Measurements from ENCODE around the gene RNF145. TPM values are rescaled to one million over a fixed set of nuclear protein-coding genes. Genes with fewer than 3 reads are reported as not detected.

The RNF145 gene
- total RNA-seq = 67.8 TPM

DNA sequence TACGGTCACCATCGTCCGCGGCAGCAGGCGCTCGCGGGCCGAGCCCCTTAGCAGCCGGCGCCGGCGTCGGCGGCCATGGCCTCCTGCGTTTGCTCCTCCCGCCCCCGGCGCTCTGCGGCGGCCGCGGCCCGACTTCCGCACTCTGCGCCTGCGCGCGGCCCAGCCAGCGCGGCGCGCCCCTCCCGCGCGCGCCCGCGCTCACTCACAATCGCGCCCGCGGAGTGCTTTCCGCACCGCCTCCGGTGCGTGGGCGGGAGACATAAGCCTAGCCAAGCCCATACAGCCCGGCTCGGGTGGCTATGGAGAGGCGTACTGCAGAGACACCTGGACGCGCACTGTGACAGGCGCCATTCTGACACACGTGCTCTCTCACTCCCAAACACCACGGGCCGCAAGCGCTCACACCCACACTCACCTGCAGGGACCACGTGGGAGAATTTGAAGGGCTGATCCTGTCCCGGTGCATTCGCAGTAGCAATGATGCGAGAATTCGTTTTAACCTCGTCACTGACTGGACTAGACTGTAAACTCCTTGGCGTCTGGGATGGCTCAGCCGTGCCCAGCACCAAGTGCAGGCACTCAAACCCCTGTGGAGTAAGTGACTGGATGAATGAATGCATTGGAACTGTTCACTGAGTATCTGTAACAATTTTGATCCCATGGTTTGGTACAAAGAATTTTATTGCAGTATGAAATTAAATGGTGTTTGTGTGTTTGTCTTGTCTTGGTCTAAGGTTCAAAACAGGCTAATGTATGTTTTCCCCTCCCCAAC lies at the start of gene RNF145:
TSS of gene RNF145 (minus strand) at position 116 of the 772 bp plus-strand sequence. CDS start 5,936 bp downstream, outside the sequence.
- intact Hi-C loops (cut with DNase I) = loop anchor here (5.0 kb wide), 1 partner anchor 53 kb away; the partner anchor contains the start of gene UBLCP1
- TF ChIP-seq POLR2AphosphoS5 (IDR thresholded peaks at IDR 0.05; ENCODE audit: insufficient read depth in 1 of 2, low read depth in 1 of 2) (peak; percentile 14 to 59), CTCF (IDR thresholded peaks at IDR 0.05) (no peak), POLR2A (IDR thresholded peaks at IDR 0.05) (peak in 1 of 2 donors; percentile 19)
- peak within 1 kb of the TSS; percentile 91 to 94 for H3K4me3 ChIP-seq
- H3K4me1 ChIP-seq = peaks cover 32% of the 10 kb centered on the region
- H3K27me3 ChIP-seq = no peaks in the 10 kb centered on the region
- no peaks in the 10 kb centered on the region for H3K36me3 ChIP-seq
- DNase-seq (ENCODE audit: extremely low spot score in 2 of 2) = peak in 1 of 2 donors; percentile 93
- H3K27ac ChIP-seq = peak within 1 kb of the TSS; percentile 96
- H3K9me3 ChIP-seq = no peaks in the 10 kb centered on the region

DNA sequence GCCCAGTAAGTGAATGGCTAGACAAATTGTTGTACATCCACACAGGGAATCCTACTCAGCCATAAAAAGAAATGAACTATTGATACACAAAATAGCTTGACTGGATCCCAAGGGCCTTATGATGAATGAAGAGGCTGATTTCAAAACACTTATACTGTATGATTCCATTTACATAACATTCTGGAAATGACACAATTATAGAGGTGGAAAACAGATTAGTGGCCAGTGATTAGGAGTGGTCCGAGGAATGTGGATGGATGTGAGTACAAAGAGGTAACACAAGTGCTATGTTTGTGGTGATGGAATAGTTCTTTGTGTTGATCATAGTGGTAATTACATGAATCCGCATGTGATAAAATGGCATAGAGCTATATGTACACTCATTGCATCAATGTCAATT lies 49.0 kb upstream of the RNF145 start:
- intact Hi-C loops (cut with DNase I) = no loop called here
- no peak for DNase-seq (ENCODE audit: extremely low spot score in 2 of 2)
- H3K9me3 ChIP-seq = no peaks in the 10 kb centered on the region
- no peak overlapping the region for H3K4me3 ChIP-seq
- no peaks in the 10 kb centered on the region for H3K36me3 ChIP-seq
- H3K4me1 ChIP-seq = peaks cover 8% of the 10 kb centered on the region
- H3K27ac ChIP-seq = no peak overlapping the region
- no peak for TF ChIP-seq CTCF (IDR thresholded peaks at IDR 0.05)
- no peak for TF ChIP-seq POLR2AphosphoS5 (IDR thresholded peaks at IDR 0.05; ENCODE audit: insufficient read depth in 1 of 2, low read depth in 1 of 2)
- TF ChIP-seq POLR2A (IDR thresholded peaks at IDR 0.05) = no peak
- H3K27me3 ChIP-seq = no peaks in the 10 kb centered on the region

GRCh38 chr5:159257629-159258283 lies 48.4 kb upstream of the RNF145 start:
- no peak overlapping the region for H3K27ac ChIP-seq
- H3K27me3 ChIP-seq = no peaks in the 10 kb centered on the region
- H3K9me3 ChIP-seq = no peaks in the 10 kb centered on the region
- peaks cover 8% of the 10 kb centered on the region for H3K4me1 ChIP-seq
- no peaks in the 10 kb centered on the region for H3K36me3 ChIP-seq
- TF ChIP-seq POLR2A (IDR thresholded peaks at IDR 0.05) (no peak), CTCF (IDR thresholded peaks at IDR 0.05) (no peak), POLR2AphosphoS5 (IDR thresholded peaks at IDR 0.05; ENCODE audit: insufficient read depth in 1 of 2, low read depth in 1 of 2) (no peak)
- DNase-seq (ENCODE audit: extremely low spot score in 2 of 2) = no peak
- intact Hi-C loops (cut with DNase I) = no loop called here
- H3K4me3 ChIP-seq = no peak overlapping the region

DNA sequence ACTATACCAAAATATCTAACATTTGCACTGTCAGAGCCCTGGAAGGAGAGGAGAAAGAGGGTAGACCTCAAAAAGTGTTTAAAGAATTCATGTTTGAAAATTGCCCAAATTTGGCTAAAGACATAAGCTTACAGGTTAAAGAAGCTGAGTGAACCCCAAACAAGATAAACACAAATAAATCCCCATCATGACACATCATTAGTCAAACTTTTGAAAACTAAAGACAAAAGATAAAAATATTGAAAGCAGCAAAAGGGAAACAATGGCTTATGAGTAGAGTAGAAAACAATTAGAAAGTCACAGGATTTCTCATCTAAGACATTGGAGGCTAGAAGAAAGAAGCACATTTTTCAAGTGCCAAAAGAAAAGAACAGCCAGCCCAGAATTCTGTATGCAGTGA lies 47.7 kb upstream of the RNF145 start:
- TF ChIP-seq POLR2A (IDR thresholded peaks at IDR 0.05) (no peak), POLR2AphosphoS5 (IDR thresholded peaks at IDR 0.05; ENCODE audit: insufficient read depth in 1 of 2, low read depth in 1 of 2) (no peak), CTCF (IDR thresholded peaks at IDR 0.05) (no peak)
- Histone ChIP-seq H3K9me3 (no peaks in the 10 kb centered on the region), H3K27ac (no peak overlapping the region), H3K36me3 (no peaks in the 10 kb centered on the region), H3K4me1 (peaks cover 2% of the 10 kb centered on the region), H3K4me3 (no peak overlapping the region), H3K27me3 (no peaks in the 10 kb centered on the region)
- DNase-seq (ENCODE audit: extremely low spot score in 2 of 2) = no peak
- intact Hi-C loops (cut with DNase I) = no loop called here

- no peak for DNase-seq (ENCODE audit: extremely low spot score in 2 of 2)
- Histone ChIP-seq H3K27ac (no peak overlapping the region), H3K4me1 (no peaks in the 10 kb centered on the region), H3K9me3 (no peaks in the 10 kb centered on the region), H3K36me3 (no peaks in the 10 kb centered on the region), H3K4me3 (no peak overlapping the region), H3K27me3 (no peaks in the 10 kb centered on the region)
- no peak for TF ChIP-seq CTCF (IDR thresholded peaks at IDR 0.05)
- TF ChIP-seq POLR2A (IDR thresholded peaks at IDR 0.05) = no peak
- TF ChIP-seq POLR2AphosphoS5 (IDR thresholded peaks at IDR 0.05; ENCODE audit: insufficient read depth in 1 of 2, low read depth in 1 of 2) = no peak
- intact Hi-C loops (cut with DNase I) = no loop called here
These were observed 42.8 kb upstream of the RNF145 start for GRCh38 chr5:159252195-159252594.
